Right lobe of liver (tissue), 6 donors: ENCODE data around the gene PLGRKT. TPM values are rescaled to one million over a fixed set of nuclear protein-coding genes. Genes with fewer than 3 reads are reported as not detected.

Experiments used
- ATAC-seq, 4 donors: fragments of 200-7000 bp; cut with Tn5 transposase; one replicate each; pipeline ENCODE4 v1.9.1; 2020; ENCODE audit warnings: mild to moderate bottlenecking in 4 of 4, moderate library complexity in 4 of 4
- DNase-seq, 3 donors: peaks; one replicate each; pipeline ENCODE4 v3.0.0-alpha.2; 2020
- H3K27ac ChIP-seq, 3 donors: fragments of 200-600 bp; one replicate each; pipeline ENCODE4 v1.8.0; 2022
- H3K27me3 ChIP-seq, 2 donors: fragments of 200-600 bp; one replicate each; pipeline ENCODE4 v1.8.0; 2022
- H3K36me3 ChIP-seq, 4 donors: fragments of 200-600 bp; sonication (generic) in 1 of 4; one replicate each; pipeline versions ENCODE4 v1.5.1 to v1.8.0; 2017 to 2022; ENCODE audit warnings: control low read depth in 1 of 4
- H3K4me1 ChIP-seq, 4 donors: fragments of 200-600 bp; sonication (generic) in 1 of 4; one replicate each; pipeline versions ENCODE4 v1.5.1 to v1.8.0; 2017 to 2022; ENCODE audit warnings: control low read depth in 1 of 4
- H3K4me3 ChIP-seq, 3 donors: fragments of 200-600 bp; one replicate each; pipeline ENCODE4 v1.8.0; 2022
- H3K9me3 ChIP-seq, 4 donors: fragments of 200-600 bp; sonication (generic) in 1 of 4; one replicate each; pipeline versions ENCODE4 v1.5.1 to v1.8.0; 2017 to 2022; ENCODE audit warnings: control low read depth in 1 of 4
- POLR2A ChIP-seq: fragments of 450-650 bp; IDR thresholded peaks from one replicate; pipeline ENCODE4 v1.6.1; 2017; ENCODE audit warnings: antibody characterized with exemption, mild to moderate bottlenecking
- WGBS: methylation state at CpG from one replicate; pipeline ENCODE4 v1.1.6; 2018; ENCODE audit warnings: low coverage, low lambda C conversion rate; ENCODE audit not compliant: insufficient coverage; ENCODE audit errors: missing lambda C conversion rate; 5-methylcytosine and 5-hydroxymethylcytosine counted together
- intact Hi-C, 2 donors: fragments of 100-400 bp; cut with DNase I; formaldehyde crosslinking; loops; one replicate each; pipeline versions ENCODE4 v1.11.2 to v1.14.1; 2022
- total RNA-seq, 6 experiments: library from RNA; depleted of rRNA in 2 of 6; stranded (reverse); fragments of >200 nt in 2 of 6; fragmentation: NEBNext Ultra II Directional in 3 of 6; extraction: Animal tissue kit (Norgen Biotek cat#: 25700) in 3 of 6; gene quantifications; one replicate each; pipeline versions ENCODE4 v1.1.0 to v1.2.4, GENCODE V29; 2016 to 2023
- TF ChIP-seq, protein P1 (sequence below), 4 donors: fragments of 200-600 bp in 3 of 4; fragments of 450-650 bp in 1 of 4; IDR thresholded peaks; one replicate each; pipeline versions ENCODE4 v1.5.1 to v1.8.0; 2016 to 2022; ENCODE audit warnings: antibody characterized with exemption in 4 of 4, mild to moderate bottlenecking in 2 of 4
- donor health status: DM: no; HTN: yes; CAD: no.
- donor health status: DM: no; HTN: no; CAD: no.
- donor health status: DM: no; HTN: no; CAD: no.
- donor health status: DM: no; HTN: yes; CAD: no.
- donor health status: DM: no; HTN: yes; CAD: no.

Gene PLGRKT
- total RNA-seq, 6 experiments from 2014 or later, result 7.3 to 14.4 (median 11.4) TPM

DNA sequence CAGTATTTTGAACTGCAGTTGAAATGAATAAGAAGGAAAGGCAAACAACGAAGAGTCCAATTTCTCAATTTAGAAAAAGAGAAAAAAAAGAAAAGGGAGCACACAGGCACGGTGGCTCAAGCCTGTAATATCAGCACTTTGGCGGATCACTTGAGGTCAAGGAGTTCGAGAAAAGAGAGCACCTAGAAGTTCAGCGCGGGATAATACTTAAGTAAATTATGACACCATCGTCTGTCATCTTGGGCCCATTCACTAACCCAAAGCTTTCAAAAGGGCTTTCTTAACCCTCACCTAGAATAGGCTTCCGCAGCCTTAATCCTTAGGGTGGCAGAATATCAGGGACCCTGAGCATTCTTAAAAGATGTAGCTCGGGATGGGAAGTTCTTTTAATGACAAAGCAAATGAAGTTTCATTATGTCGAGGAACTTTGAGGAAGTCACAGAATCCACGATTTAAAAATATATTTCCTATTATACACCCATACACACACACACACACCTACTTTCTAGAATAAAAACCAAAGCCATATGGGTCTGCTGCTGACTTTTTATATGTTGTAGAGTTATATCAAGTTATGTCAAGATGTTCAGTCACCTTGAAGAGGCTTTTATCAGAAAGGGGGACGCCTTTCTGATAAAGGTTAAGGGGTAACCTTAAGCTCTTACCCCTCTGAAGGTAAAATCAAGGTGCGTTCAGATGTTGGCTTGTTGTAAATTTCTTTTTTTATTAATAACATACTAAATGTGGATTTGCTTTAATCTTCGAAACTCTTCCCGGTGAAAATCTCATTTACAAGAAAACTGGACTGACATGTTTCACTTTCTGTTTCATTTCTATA is 12.0 kb upstream of the PLGRKT start:
- no peaks in the 10 kb centered on the region for H3K27me3 ChIP-seq
- H3K4me1 ChIP-seq, result peaks cover 0 to 6% (median 3%) of the 10 kb centered on the region in 4 donors
- no peak for TF ChIP-seq POLR2A
- TF ChIP-seq, protein P1, sequence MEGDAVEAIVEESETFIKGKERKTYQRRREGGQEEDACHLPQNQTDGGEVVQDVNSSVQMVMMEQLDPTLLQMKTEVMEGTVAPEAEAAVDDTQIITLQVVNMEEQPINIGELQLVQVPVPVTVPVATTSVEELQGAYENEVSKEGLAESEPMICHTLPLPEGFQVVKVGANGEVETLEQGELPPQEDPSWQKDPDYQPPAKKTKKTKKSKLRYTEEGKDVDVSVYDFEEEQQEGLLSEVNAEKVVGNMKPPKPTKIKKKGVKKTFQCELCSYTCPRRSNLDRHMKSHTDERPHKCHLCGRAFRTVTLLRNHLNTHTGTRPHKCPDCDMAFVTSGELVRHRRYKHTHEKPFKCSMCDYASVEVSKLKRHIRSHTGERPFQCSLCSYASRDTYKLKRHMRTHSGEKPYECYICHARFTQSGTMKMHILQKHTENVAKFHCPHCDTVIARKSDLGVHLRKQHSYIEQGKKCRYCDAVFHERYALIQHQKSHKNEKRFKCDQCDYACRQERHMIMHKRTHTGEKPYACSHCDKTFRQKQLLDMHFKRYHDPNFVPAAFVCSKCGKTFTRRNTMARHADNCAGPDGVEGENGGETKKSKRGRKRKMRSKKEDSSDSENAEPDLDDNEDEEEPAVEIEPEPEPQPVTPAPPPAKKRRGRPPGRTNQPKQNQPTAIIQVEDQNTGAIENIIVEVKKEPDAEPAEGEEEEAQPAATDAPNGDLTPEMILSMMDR (IDR thresholded peaks at IDR 0.05), result no peak
- peak overlapping the region; percentile 46 to 62 (median 55) for H3K4me3 ChIP-seq
- peak in 2 of 4 donors; percentile 1 to 3 for ATAC-seq
- intact Hi-C loops, result loop anchor here in 1 of 2 donors (10.0 kb wide), 1 partner anchor 145 kb away; no protein-coding TSS in a partner anchor
- no peaks in the 10 kb centered on the region for H3K9me3 ChIP-seq
- no peaks in the 10 kb centered on the region for H3K36me3 ChIP-seq
- DNase-seq, result no peak
- peak overlapping the region; percentile 82 to 93 (median 85) for H3K27ac ChIP-seq
- 35% methylated on average over 15 of the region's 15 CpGs for WGBS

DNA sequence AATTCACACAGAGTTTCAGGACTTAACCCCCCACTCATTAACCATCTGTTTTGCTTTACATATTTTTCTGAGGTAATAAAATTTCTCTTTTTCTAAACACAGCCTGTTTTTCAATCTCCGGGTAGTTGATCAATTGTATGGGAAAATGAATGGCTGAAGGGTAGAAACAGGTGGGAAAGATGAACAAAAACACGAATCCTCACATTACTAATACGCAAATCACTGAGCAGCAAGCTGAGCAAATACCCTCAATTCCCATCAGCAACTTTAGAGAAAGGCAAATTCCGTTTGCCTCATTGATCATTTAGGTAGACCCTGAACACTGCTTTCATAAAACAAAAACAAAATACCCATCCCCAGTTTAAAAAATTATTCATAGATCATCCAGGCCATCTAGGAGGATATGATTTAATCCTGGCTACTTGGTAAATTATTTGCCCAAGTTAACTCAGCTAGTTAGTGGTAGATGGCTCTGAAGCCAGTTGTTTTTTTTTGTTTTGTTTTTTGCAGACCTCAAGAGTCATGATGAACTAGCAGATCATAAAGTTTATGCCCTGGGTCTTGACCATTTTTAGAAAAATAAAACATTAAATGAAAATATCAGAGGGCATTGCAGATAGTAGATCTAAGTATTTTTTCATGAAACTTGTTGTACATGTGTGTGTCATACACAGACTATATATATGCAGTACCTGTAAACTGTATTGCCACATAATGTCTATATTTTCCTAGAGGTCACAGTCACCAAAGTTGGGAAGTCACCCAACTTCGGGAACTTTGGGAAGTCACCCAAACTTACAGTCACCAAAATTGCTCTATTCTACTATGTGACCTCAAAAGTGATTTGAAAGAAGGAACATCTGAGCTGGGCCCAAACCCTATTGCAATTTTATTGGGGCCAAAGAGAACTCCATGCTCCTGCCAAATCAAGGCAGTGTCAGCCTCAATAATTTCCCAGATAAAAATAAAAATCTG is 11.0 kb upstream of the PLGRKT start:
- no peak for ATAC-seq
- H3K4me3 ChIP-seq, result no peak overlapping the region
- H3K27ac ChIP-seq, result peak overlapping the region; percentile 82 to 93 (median 85)

GRCh38 chr9:5448016-5448415 is 10.3 kb upstream of the PLGRKT start:
- Histone ChIP-seq H3K9me3 (no peaks in the 10 kb centered on the region), H3K4me1 (peaks cover 0 to 6% (median 3%) of the 10 kb centered on the region in 4 donors), H3K36me3 (no peaks in the 10 kb centered on the region), H3K4me3 (no peak overlapping the region), H3K27ac (no peak overlapping the region), H3K27me3 (no peaks in the 10 kb centered on the region)
- 65% methylated on average over 2 of the region's 2 CpGs for WGBS
- intact Hi-C loops, result loop anchor here in 1 of 2 donors (10.0 kb wide), 1 partner anchor 147 kb away; no protein-coding TSS in a partner anchor
- TF ChIP-seq POLR2A, result no peak
- TF ChIP-seq, protein P1 (IDR thresholded peaks at IDR 0.05), result no peak
- DNase-seq, result no peak
- ATAC-seq, result no peak

More for the DNA sequence above, 11.0 kb upstream of the PLGRKT start:
- TF ChIP-seq POLR2A, result no peak
- TF ChIP-seq, protein P1 (IDR thresholded peaks at IDR 0.05), result no peak
- H3K4me1 ChIP-seq, result peaks cover 0 to 6% (median 3%) of the 10 kb centered on the region in 4 donors
- H3K36me3 ChIP-seq, result no peaks in the 10 kb centered on the region
- H3K9me3 ChIP-seq, result no peaks in the 10 kb centered on the region
- no peaks in the 10 kb centered on the region for H3K27me3 ChIP-seq
- intact Hi-C loops, result loop anchor here in 1 of 2 donors (10.0 kb wide), 1 partner anchor 146 kb away; no protein-coding TSS in a partner anchor
- WGBS, result 78% methylated on average over 5 of the region's 5 CpGs
- DNase-seq, result no peak

DNA sequence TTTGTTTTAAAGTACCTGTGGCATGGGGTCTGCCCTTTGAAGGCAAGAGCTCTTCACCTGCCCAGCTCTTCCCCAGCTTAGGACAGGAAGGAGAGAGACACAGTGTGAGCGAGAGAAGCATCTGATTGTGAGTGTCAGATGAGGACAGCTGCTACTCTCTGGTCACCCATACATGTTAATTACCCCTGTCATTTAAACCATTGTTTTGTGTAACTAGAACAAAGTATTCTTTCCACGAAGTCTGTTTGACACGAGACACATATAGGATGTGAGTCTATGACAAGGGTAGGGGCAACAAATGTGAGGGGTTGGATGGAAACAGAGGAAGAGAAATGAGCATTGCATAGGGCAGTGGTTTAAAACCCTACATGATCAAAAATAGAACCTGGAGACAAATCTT is 9.6 kb upstream of the PLGRKT start:
- DNase-seq (no peak), ATAC-seq (no peak)
- TF ChIP-seq, protein P1 (IDR thresholded peaks at IDR 0.05), result no peak
- no peak for TF ChIP-seq POLR2A
- intact Hi-C loops, result loop anchor here in 1 of 2 donors (10.0 kb wide), 1 partner anchor 147 kb away; no protein-coding TSS in a partner anchor
- Histone ChIP-seq H3K27ac (no peak overlapping the region), H3K9me3 (no peaks in the 10 kb centered on the region), H3K4me1 (peaks cover 0 to 6% (median 3%) of the 10 kb centered on the region in 4 donors), H3K27me3 (no peaks in the 10 kb centered on the region), H3K36me3 (no peaks in the 10 kb centered on the region), H3K4me3 (no peak overlapping the region)
- 63% methylated on average over 2 of the region's 3 CpGs for WGBS
